IMR-90 (cell line): Measurements from ENCODE around the gene TMEM205. TPM values are rescaled to one million over a fixed set of nuclear protein-coding genes. Genes with fewer than 3 reads are reported as not detected.

Experiments used
- ATAC-seq: fragments of 200-7000 bp; cut with Tn5 transposase; 2 replicates; pipeline ENCODE4 v1.9.1; 2020; ENCODE audit warnings: low read depth, mild to moderate bottlenecking, moderate library complexity
- Bru-seq: library from RNA; stranded (reverse); fragments of 400-500 nt; gene quantifications from one replicate; lab custom pipeline; 2021; lab: Mats Ljungman, UMichigan
- BruChase-seq, 2 experiments: library from RNA; stranded (reverse); fragments of 400-500 nt; gene quantifications; one replicate each; lab custom pipeline; 2021; lab: Mats Ljungman, UMichigan
- BruUV-seq: library from RNA; stranded (reverse); fragments of 400-500 nt; replicated peaks from 2 replicates; lab custom pipeline; 2021; lab: Mats Ljungman, UMichigan
- CTCF ChIA-PET: fragments of 300-600 bp; formaldehyde crosslinking; extraction: SDS; loops from one replicate; lab custom pipeline; 2021; ENCODE audit warnings: antibody characterized with exemption; lab: Yijun Ruan, JAX
- POLR2A ChIA-PET: fragments of 300-600 bp; sonication (Branson Sonifier 250); formaldehyde crosslinking; loops from one replicate; lab custom pipeline; 2022; ENCODE audit warnings: antibody characterized with exemption; ENCODE audit not compliant: unreplicated experiment; lab: Charles Lee
- DNase-seq: peaks from one replicate; pipeline ENCODE4 v3.0.0; 2013
- H2AFZ ChIP-seq: replicated peaks from 2 replicates; pipeline ENCODE3; 2013; ENCODE audit warnings: low read length, mild to moderate bottlenecking; ENCODE audit not compliant: poor library complexity
- H2AK5ac ChIP-seq: 2 replicates; pipeline ENCODE4 v1.6.1; 2013; ENCODE audit warnings: low read depth, low read length, inconsistent platforms
- H2AK9ac ChIP-seq: replicated peaks from 2 replicates; pipeline ENCODE3; 2013; ENCODE audit warnings: mild to moderate bottlenecking, low read depth, low read length, moderate library complexity; ENCODE audit not compliant: poor library complexity
- H2BK120ac ChIP-seq: 2 replicates; pipeline ENCODE4 v1.6.1; 2013; ENCODE audit warnings: low read depth, low read length, inconsistent platforms
- H2BK15ac ChIP-seq: 3 replicates; pipeline ENCODE4 v1.6.1; 2013; ENCODE audit warnings: low read depth, low read length, inconsistent platforms
- H2BK20ac ChIP-seq: 2 replicates; pipeline ENCODE4 v1.6.1; 2013; ENCODE audit warnings: low read depth, mild to moderate bottlenecking, inconsistent platforms, low read length, moderate library complexity
- H2BK5ac ChIP-seq: 2 replicates; pipeline ENCODE4 v1.6.1; 2013; ENCODE audit warnings: mild to moderate bottlenecking, low read depth, low read length, inconsistent platforms; ENCODE audit not compliant: poor library complexity, severe bottlenecking
- H3K14ac ChIP-seq: replicated peaks from 2 replicates; pipeline ENCODE4 v1.6.1; 2013; ENCODE audit warnings: low read depth, low read length, inconsistent platforms
- H3K18ac ChIP-seq: 2 replicates; pipeline ENCODE4 v1.6.1; 2013; ENCODE audit warnings: low read depth, low read length, control low read depth
- H3K23ac ChIP-seq: 2 replicates; pipeline ENCODE4 v1.6.1; 2013; ENCODE audit warnings: low read depth, low read length, inconsistent platforms
- H3K27ac ChIP-seq: 2 replicates; pipeline ENCODE4 v1.5.1; 2013; ENCODE audit warnings: mild to moderate bottlenecking, control low read depth, low read length; ENCODE audit not compliant: insufficient read depth
- H3K27me3 ChIP-seq: 2 replicates; pipeline ENCODE4 v1.6.1; 2013; ENCODE audit warnings: low read length; ENCODE audit not compliant: control insufficient read depth, insufficient read depth
- H3K36me3 ChIP-seq: 2 replicates; pipeline ENCODE4 v1.6.1; 2013; ENCODE audit warnings: low read length, mixed read lengths; ENCODE audit not compliant: control insufficient read depth, insufficient read depth
- H3K4ac ChIP-seq: 2 replicates; pipeline ENCODE4 v1.6.1; 2013; ENCODE audit warnings: low read depth, low read length, inconsistent platforms
- H3K4me1 ChIP-seq: 2 replicates; pipeline ENCODE4 v1.6.1; 2013; ENCODE audit warnings: low read length, mixed read lengths; ENCODE audit not compliant: control insufficient read depth, insufficient read depth
- H3K4me2 ChIP-seq: 2 replicates; pipeline ENCODE4 v1.6.1; 2013; ENCODE audit warnings: low read depth, mild to moderate bottlenecking, control low read depth, low read length, moderate library complexity
- H3K4me3 ChIP-seq: 2 replicates; pipeline ENCODE4 v1.5.1; 2013; ENCODE audit warnings: low read depth, mild to moderate bottlenecking, control low read depth, low read length, moderate library complexity; ENCODE audit not compliant: insufficient read depth
- H3K56ac ChIP-seq: 2 replicates; pipeline ENCODE4 v1.6.1; 2013; ENCODE audit warnings: low read length, inconsistent platforms; ENCODE audit not compliant: insufficient read depth; ENCODE audit errors: extremely low read depth
- H3K79me1 ChIP-seq, 2 experiments: 2 replicates each; pipeline ENCODE4 v1.6.1; 2013; ENCODE audit warnings: low read length in 2 of 2, inconsistent platforms in 1 of 2, low read depth in 1 of 2
- H3K9ac ChIP-seq: 2 replicates; pipeline ENCODE4 v1.6.1; 2013; ENCODE audit warnings: low read depth, low read length, control low read depth
- H3K9me1 ChIP-seq: 2 replicates; pipeline ENCODE4 v1.6.1; 2013; ENCODE audit warnings: low read length, inconsistent platforms; ENCODE audit not compliant: insufficient read depth
- H3K9me3 ChIP-seq: 2 replicates; pipeline ENCODE4 v1.6.1; 2013; ENCODE audit warnings: low read length; ENCODE audit not compliant: control insufficient read depth, insufficient read depth
- H4K20me1 ChIP-seq: 2 replicates; pipeline ENCODE4 v1.6.1; 2013; ENCODE audit warnings: low read length, inconsistent platforms; ENCODE audit not compliant: insufficient read depth
- H4K5ac ChIP-seq: 2 replicates; pipeline ENCODE4 v1.6.1; 2013; ENCODE audit warnings: mild to moderate bottlenecking, low read depth, low read length, control low read depth
- H4K8ac ChIP-seq, 2 experiments: 2 replicates each; pipeline ENCODE4 v1.6.1; 2013; ENCODE audit warnings: low read depth in 2 of 2, low read length in 2 of 2, control low read depth in 1 of 2, inconsistent platforms in 1 of 2
- H4K91ac ChIP-seq: 2 replicates; pipeline ENCODE4 v1.6.1; 2013; ENCODE audit warnings: low read depth, low read length, inconsistent platforms; ENCODE audit not compliant: insufficient read depth
- CEBPB ChIP-seq: IDR thresholded peaks from 2 replicates; pipeline ENCODE4 v1.6.1; 2012; ENCODE audit warnings: low read depth, low read length, improper control_type of control experiment
- CHD1 ChIP-seq: IDR thresholded peaks from 2 replicates; pipeline ENCODE4 v1.6.1; 2012; ENCODE audit warnings: low read depth, low read length, improper control_type of control experiment
- ELK1 ChIP-seq: fragments of 150-350 bp; IDR thresholded peaks from 2 replicates; pipeline ENCODE4 v1.6.1; 2016; ENCODE audit warnings: low read depth, mild to moderate bottlenecking, low read length, moderate library complexity, borderline replicate concordance
- FOS ChIP-seq: fragments of 150-350 bp; IDR thresholded peaks from 2 replicates; pipeline ENCODE4 v1.6.1; 2016; ENCODE audit warnings: low read depth, low read length
- MAFK ChIP-seq: IDR thresholded peaks from 2 replicates; pipeline ENCODE4 v1.6.1; 2012; ENCODE audit warnings: low read depth, low read length, improper control_type of control experiment
- MXI1 ChIP-seq: IDR thresholded peaks from 2 replicates; pipeline ENCODE4 v1.6.1; 2012; ENCODE audit warnings: low read depth, mild to moderate bottlenecking, low read length, moderate library complexity, borderline replicate concordance
- NFE2L2 ChIP-seq: fragments of 150-350 bp; IDR thresholded peaks from 2 replicates; pipeline ENCODE4 v1.6.1; 2016; ENCODE audit warnings: low read depth, mild to moderate bottlenecking, low read length
- POLR2A ChIP-seq: IDR thresholded peaks from 2 replicates; pipeline ENCODE4 v1.6.1; 2012; ENCODE audit warnings: mild to moderate bottlenecking, low read depth, low read length
- RFX5 ChIP-seq: IDR thresholded peaks from 2 replicates; pipeline ENCODE4 v1.8.0; 2012; ENCODE audit warnings: low read depth, mild to moderate bottlenecking, low read length, moderate library complexity
- SMC3 ChIP-seq: fragments of 150-350 bp; IDR thresholded peaks from 2 replicates; pipeline ENCODE4 v1.6.1; 2016; ENCODE audit warnings: low read depth, mild to moderate bottlenecking, antibody characterized with exemption, low read length, moderate library complexity
- WGBS, 2 experiments: methylation state at CpG; one replicate each; pipeline versions ENCODE4 v1.1.5 to v1.1.7; 2013; ENCODE audit warnings: missing lambda C conversion rate in 2 of 2; ENCODE audit not compliant: insufficient read length in 1 of 2; ENCODE audit errors: extremely low coverage in 2 of 2; 5-methylcytosine and 5-hydroxymethylcytosine counted together
- dilution Hi-C: fragments of 300-500 bp; cut with HindIII; formaldehyde crosslinking; loops from one replicate; pipeline ENCODE4 v1.14.3; 2018; ENCODE audit warnings: low sequenced_read_pairs; ENCODE audit not compliant: unreplicated experiment
- in situ Hi-C: fragments of 300-500 bp; cut with MboI; formaldehyde crosslinking; loops from 3 replicates; pipeline ENCODE4 v1.14.3; 2019; ENCODE audit warnings: low sequenced_read_pairs, inconsistent platforms, mixed read lengths
- intact Hi-C: fragments of 100-400 bp; cut with micrococcal nuclease; formaldehyde crosslinking; loops from 2 replicates; pipeline ENCODE4 v1.10.0; 2022
- long read RNA-seq: library from polyadenylated mRNA; unstranded; transcript quantifications from one replicate; pipeline ENCODE4 v2.0.0, GENCODE V29; 2021; ENCODE audit not compliant: unreplicated experiment
- polyA plus RNA-seq, 3 experiments: library from polyadenylated mRNA; depleted of rRNA; stranded (reverse); fragments of >200 nt; gene quantifications; 2 replicates each; pipeline ENCODE4 v1.2.3, GENCODE V29; 2012; ENCODE audit warnings: low replicate concordance in 1 of 3
- total RNA-seq: library from RNA; depleted of rRNA; stranded (reverse); fragments of >200 nt; gene quantifications from 2 replicates; pipeline ENCODE4 v1.2.3, GENCODE V29; 2012; rRNA removed
- TF ChIP-seq, protein P1 (sequence below): conservative IDR thresholded peaks from 2 replicates; pipeline ENCODE4 v1.5.1; 2012; ENCODE audit warnings: mild to moderate bottlenecking, low read depth, low read length, improper control_type of control experiment

Gene TMEM205
- total RNA-seq (87.5 and 136 TPM in 2 replicates), polyA plus RNA-seq (2012; rRNA removed) (107 and 110 TPM in 2 replicates), Bru-seq, nascent RNA (percentile 70 among the genes with signal in this experiment), BruChase-seq, experiment 1, labeled RNA remaining after a 6-hour chase (percentile 78 among the genes with signal in this experiment), BruChase-seq, experiment 2, labeled RNA remaining after a 2-hour chase (percentile 75 among the genes with signal in this experiment)
- 71.0 and 211 TPM in 2 replicates for polyA plus RNA-seq (2012; cell fraction: cytosol; rRNA removed)
- polyA plus RNA-seq (2012; cell fraction: nucleus; rRNA removed; ENCODE audit: low replicate concordance): 91.3 and 108 TPM in 2 replicates
- long read RNA-seq, transcript TMEM205-216 (4 exons, 792 nt): major isoform, 17 of 31 reads
- long read RNA-seq, partial matches to known transcripts: 0 of 31 reads
- long read RNA-seq, other reads (novel, unspliced or antisense): 1 of 31 reads

DNA sequence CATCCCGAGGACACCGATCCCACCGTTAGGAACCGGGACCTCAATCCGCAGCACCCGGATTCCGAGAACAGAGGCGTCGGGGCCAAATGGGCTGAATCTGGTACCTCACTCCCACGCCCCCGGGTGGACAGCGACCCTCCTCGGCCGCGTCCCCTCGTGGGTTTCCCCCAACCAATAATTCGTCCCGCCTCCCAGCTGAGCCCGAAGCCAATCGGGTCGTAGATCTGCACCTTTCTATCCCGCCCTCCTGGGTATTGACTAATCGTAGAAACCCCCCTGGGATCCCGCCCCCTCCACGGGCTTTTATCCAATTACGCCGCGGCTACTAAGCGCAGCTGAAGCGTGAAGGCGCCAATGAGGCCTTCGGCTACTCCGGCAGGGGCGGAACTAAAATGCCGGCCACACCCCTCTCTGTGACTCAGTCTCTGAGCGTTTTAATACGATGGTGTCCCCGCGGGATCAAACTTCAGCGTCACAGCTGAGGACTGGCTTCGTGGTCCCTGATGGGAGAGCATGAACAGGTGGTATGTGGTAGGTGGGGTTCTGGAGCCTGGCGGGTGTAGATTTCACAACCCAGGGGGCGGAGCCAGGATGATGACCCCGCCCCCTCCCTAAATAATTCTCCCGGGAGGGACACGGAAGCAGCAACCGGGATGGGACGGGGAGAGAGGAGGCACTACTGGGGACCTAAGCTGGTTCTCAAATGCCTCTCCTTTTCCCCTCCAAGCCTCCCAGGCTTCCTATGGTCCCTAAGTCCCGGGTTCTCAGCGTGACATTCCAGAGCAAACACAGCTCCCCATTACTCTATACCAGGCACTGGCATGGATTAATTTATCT lies at the start of gene TMEM205, which contains the start of gene CCDC159:
Gene TMEM205 (minus strand): TSS at position 165 of the 837 bp plus-strand sequence. CDS start 649 bp downstream, outside the sequence.
Gene CCDC159 (plus strand): TSS at position 416 of the 837 bp plus-strand sequence. CDS start 88 bp downstream, at position 504.
- peak; percentile 99 for DNase-seq
- H3K36me3 ChIP-seq: 0 out of 2 replicates have a peak, but pooled peaks cover 1% of the 10 kb centered on the region
- H3K4me1 ChIP-seq: peaks cover 8% of the 10 kb centered on the region
- dilution Hi-C loops: no loop called here
- H3K4me3 ChIP-seq: peak within 1 kb of the TSS; percentile 73
- in situ Hi-C loops: no loop called here
- peak within 1 kb of the TSS; percentile 40 for H3K18ac ChIP-seq
- intact Hi-C loops: loop anchor here (1.0 kb wide), 1 partner anchor 89 kb away; the partner anchor contains the start of genes ODAD3 and PRKCSH
- peaks cover 5% of the 10 kb centered on the region for H3K9me1 ChIP-seq
- H3K9ac ChIP-seq: peak within 1 kb of the TSS; percentile 83
- H2BK15ac ChIP-seq: peak within 1 kb of the TSS; percentile 53
- H3K4ac ChIP-seq: peak within 1 kb of the TSS; percentile 94
- peak within 1 kb of the TSS; percentile 93 for H3K14ac ChIP-seq
- peak within 1 kb of the TSS; percentile 80 for H3K27ac ChIP-seq
- H4K8ac ChIP-seq: peak within 1 kb of the TSS; percentile 84 to 92
- POLR2A ChIA-PET: interaction anchor here (0.6 kb wide), 1 partner anchor 68 kb away, joined by 6 read pairs; no protein-coding TSS in a partner anchor
- H2AFZ ChIP-seq: peak within 1 kb of the TSS; percentile 97
- peaks cover 8% of the 10 kb centered on the region; the same call in 1 of the 2 replicates for H3K9me3 ChIP-seq
- H2BK120ac ChIP-seq: peak within 1 kb of the TSS; percentile 83
- H2BK20ac ChIP-seq: peak within 1 kb of the TSS; percentile 73
- ATAC-seq: peak; percentile 96
- peak within 1 kb of the TSS; percentile 59 for H4K5ac ChIP-seq
- H3K4me2 ChIP-seq: peak within 1 kb of the TSS; percentile 79
- H3K23ac ChIP-seq: peak within 1 kb of the TSS; percentile 83; the same call in 1 of the 2 replicates
- H2AK5ac ChIP-seq: peak within 1 kb of the TSS; percentile 89
- peak within 1 kb of the TSS; percentile 68 for H2BK5ac ChIP-seq
- no peaks in the 10 kb centered on the region for H3K27me3 ChIP-seq
- peak within 1 kb of the TSS; percentile 87 for H2AK9ac ChIP-seq
- peak within 1 kb of the TSS; percentile 81 for H3K56ac ChIP-seq
- BruUV-seq: no TSS peak
- CTCF ChIA-PET: interaction anchor here (0.5 to 1.3 kb wide), 2 partner anchors 37 to 45 kb away, joined by 4 to 5 read pairs; no protein-coding TSS in a partner anchor
- WGBS, 2 experiments: 0% methylated on average over 11 of the region's 50 CpGs; no CpG with 5 or more reads in 1 of the 2 experiments
- peaks cover 9% of the 10 kb centered on the region; the same call in 1 of the 2 replicates for H4K20me1 ChIP-seq
- H3K79me1 ChIP-seq: peaks cover 10 to 23% of the 10 kb centered on the region in 2 experiments; a peak in 3 of 4 replicates
- peak within 1 kb of the TSS; percentile 87 for H4K91ac ChIP-seq
- TF ChIP-seq CEBPB (peak; percentile 96), ELK1 (no peak), POLR2A (peak; percentile 67), NFE2L2 (no peak; the same call in 1 of the 2 replicates), RFX5 (no peak; the same call in 1 of the 2 replicates), MXI1 (0 out of 2 replicates have a peak, but pooled peaks have one; percentile 9), FOS (peak; percentile 37; the same call in 1 of the 2 replicates), MAFK (no peak), CHD1 (no peak), SMC3 (no peak)
- TF ChIP-seq, protein P1, sequence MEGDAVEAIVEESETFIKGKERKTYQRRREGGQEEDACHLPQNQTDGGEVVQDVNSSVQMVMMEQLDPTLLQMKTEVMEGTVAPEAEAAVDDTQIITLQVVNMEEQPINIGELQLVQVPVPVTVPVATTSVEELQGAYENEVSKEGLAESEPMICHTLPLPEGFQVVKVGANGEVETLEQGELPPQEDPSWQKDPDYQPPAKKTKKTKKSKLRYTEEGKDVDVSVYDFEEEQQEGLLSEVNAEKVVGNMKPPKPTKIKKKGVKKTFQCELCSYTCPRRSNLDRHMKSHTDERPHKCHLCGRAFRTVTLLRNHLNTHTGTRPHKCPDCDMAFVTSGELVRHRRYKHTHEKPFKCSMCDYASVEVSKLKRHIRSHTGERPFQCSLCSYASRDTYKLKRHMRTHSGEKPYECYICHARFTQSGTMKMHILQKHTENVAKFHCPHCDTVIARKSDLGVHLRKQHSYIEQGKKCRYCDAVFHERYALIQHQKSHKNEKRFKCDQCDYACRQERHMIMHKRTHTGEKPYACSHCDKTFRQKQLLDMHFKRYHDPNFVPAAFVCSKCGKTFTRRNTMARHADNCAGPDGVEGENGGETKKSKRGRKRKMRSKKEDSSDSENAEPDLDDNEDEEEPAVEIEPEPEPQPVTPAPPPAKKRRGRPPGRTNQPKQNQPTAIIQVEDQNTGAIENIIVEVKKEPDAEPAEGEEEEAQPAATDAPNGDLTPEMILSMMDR: 0 out of 2 replicates have a peak, but pooled peaks have one; percentile 22
